Measurements from ENCODE around the gene PDE4D.

- TF ChIP-seq CTCF (IDR thresholded peaks at IDR 0.05): no peak
- no peak for TF ChIP-seq POLR2A (IDR thresholded peaks at IDR 0.05)
- no peak for TF ChIP-seq EP300 (IDR thresholded peaks at IDR 0.05)
Observed at GRCh38 chr5:59436364-59437148, 457.0 kb downstream of the PDE4D start.
